GM23338 (cell line): ENCODE data around the gene PALMD. TPM values are rescaled to one million over a fixed set of nuclear protein-coding genes. Genes with fewer than 3 reads are reported as not detected.

Experiments
- ATAC-seq: fragments of 200-7000 bp; cut with Tn5 transposase; 3 replicates; pipeline ENCODE4 v1.9.1; 2020
- DNase-seq: peaks from one replicate; pipeline ENCODE4 v3.0.0-alpha.2; 2015; ENCODE audit warnings: low spot score
- H2AFZ ChIP-seq: fragments of 200-600 bp; sonication (generic); 2 replicates; pipeline ENCODE4 v1.8.0; 2016; ENCODE audit warnings: antibody characterized with exemption, mild to moderate bottlenecking, moderate library complexity
- H3F3A ChIP-seq: fragments of 200-600 bp; sonication (generic); replicated peaks from 2 replicates; pipeline ENCODE4 v1.8.0; 2017; ENCODE audit warnings: antibody characterized with exemption, mixed run types, low read depth
- H3K27ac ChIP-seq: fragments of 200-600 bp; sonication (generic); 2 replicates; pipeline ENCODE4 v1.6.1; 2016; ENCODE audit warnings: low read depth
- H3K27me3 ChIP-seq: fragments of 200-600 bp; sonication (generic); 2 replicates; pipeline ENCODE4 v1.8.0; 2016; ENCODE audit warnings: mild to moderate bottlenecking, mixed run types, moderate library complexity; ENCODE audit not compliant: insufficient read depth
- H3K36me3 ChIP-seq: fragments of 200-600 bp; sonication (generic); 2 replicates; pipeline ENCODE4 v1.8.0; 2016; ENCODE audit warnings: mild to moderate bottlenecking; ENCODE audit not compliant: insufficient read depth
- H3K4me1 ChIP-seq: fragments of 200-600 bp; sonication (generic); 2 replicates; pipeline ENCODE4 v1.8.0; 2016; ENCODE audit warnings: mild to moderate bottlenecking, moderate library complexity; ENCODE audit not compliant: insufficient read depth
- H3K4me2 ChIP-seq: fragments of 200-600 bp; sonication (generic); 2 replicates; pipeline ENCODE4 v1.7.1; 2017; ENCODE audit warnings: mixed run types
- H3K4me3 ChIP-seq: fragments of 200-600 bp; sonication (generic); 2 replicates; pipeline ENCODE4 v1.6.1; 2016; ENCODE audit warnings: mixed run types
- H3K79me2 ChIP-seq: fragments of 200-600 bp; sonication (generic); replicated peaks from 2 replicates; pipeline ENCODE4 v1.8.0; 2017; ENCODE audit warnings: mild to moderate bottlenecking; ENCODE audit not compliant: insufficient read depth
- H3K9me2 ChIP-seq: fragments of 200-600 bp; sonication (generic); 2 replicates; pipeline ENCODE4 v1.8.0; 2017; ENCODE audit not compliant: insufficient read depth
- H4K20me1 ChIP-seq: fragments of 200-600 bp; sonication (generic); replicated peaks from 2 replicates; pipeline ENCODE4 v1.8.0; 2017; ENCODE audit warnings: mild to moderate bottlenecking; ENCODE audit not compliant: insufficient read depth
- H3K27ac Mint-ChIP-seq: 2 replicates; pipeline ENCODE4 v1.8.0; 2020; ENCODE audit warnings: inconsistent platforms, mild to moderate bottlenecking, moderate library complexity, mixed read lengths
- H3K27me3 Mint-ChIP-seq: 3 replicates; pipeline ENCODE4 v1.8.0; 2022; ENCODE audit warnings: low read depth, mild to moderate bottlenecking, moderate library complexity, mixed read lengths, inconsistent platforms; ENCODE audit not compliant: insufficient read depth, poor library complexity
- H3K36me3 Mint-ChIP-seq: 3 replicates; pipeline ENCODE4 v1.8.0; 2021; ENCODE audit warnings: low read depth, mild to moderate bottlenecking, inconsistent platforms, moderate library complexity, mixed read lengths
- H3K4me1 Mint-ChIP-seq: 3 replicates; pipeline ENCODE4 v1.8.0; 2020; ENCODE audit warnings: mild to moderate bottlenecking, inconsistent platforms, mixed read lengths
- H3K4me3 Mint-ChIP-seq: 3 replicates; pipeline ENCODE4 v1.8.0; 2021; ENCODE audit warnings: moderate library complexity, mild to moderate bottlenecking, inconsistent platforms, mixed read lengths
- H3K9me3 Mint-ChIP-seq: 3 replicates; pipeline ENCODE4 v1.8.0; 2020; ENCODE audit warnings: moderate library complexity, mild to moderate bottlenecking, inconsistent platforms, mixed read lengths
- CREB1 ChIP-seq: fragments of 250-450 bp; sonication (Bioruptor Pico); IDR thresholded peaks from 2 replicates; pipeline ENCODE4 v1.5.0; 2020; ENCODE audit warnings: low read depth, mild to moderate bottlenecking, moderate library complexity
- CTCF ChIP-seq, 2 experiments: fragments of 200-600 bp in 1 of 2; sonication (generic) in 1 of 2; conservative IDR thresholded peaks; 2 replicates each; pipeline versions ENCODE4 v1.5.1 to v1.6.1; 2016 to 2017; ENCODE audit warnings: antibody characterized with exemption in 2 of 2, low read depth in 2 of 2, mild to moderate bottlenecking in 2 of 2, moderate library complexity in 1 of 2
- EZH2 ChIP-seq: fragments of 200-600 bp; sonication (generic); IDR thresholded peaks from one replicate; pipeline ENCODE4 v1.8.0; 2017; ENCODE audit warnings: antibody characterized with exemption, mild to moderate bottlenecking, low read depth; ENCODE audit not compliant: unreplicated experiment
- NANOG ChIP-seq: IDR thresholded peaks from 2 replicates; pipeline ENCODE4 v1.6.1; 2016; ENCODE audit warnings: antibody characterized with exemption, borderline replicate concordance
- polyA plus RNA-seq: library from polyadenylated mRNA; unstranded; fragments of >200 nt; fragmentation: Nextera tagmentation; extraction: Ambion mirVana; gene quantifications from 2 replicates; pipeline ENCODE4 v1.2.1, GENCODE V29; 2016
- total RNA-seq: library from RNA; depleted of rRNA; stranded (reverse); fragments of >200 nt; shearing (Covaris generic); gene quantifications from 2 replicates; pipeline ENCODE4 v1.2.3, GENCODE V29; 2014
- TF ChIP-seq, protein P1 (sequence below): fragments of 250-450 bp; sonication (Bioruptor Pico); IDR thresholded peaks from 2 replicates; pipeline ENCODE4 v1.5.0; 2020; ENCODE audit warnings: mild to moderate bottlenecking, moderate library complexity
- TF ChIP-seq, protein P2 (sequence below): IDR thresholded peaks from 2 replicates; pipeline ENCODE4 v1.6.1; 2016; ENCODE audit warnings: antibody characterized with exemption

PALMD gene
- total and polyA plus RNA-seq, 2 experiments from 2014 or later: not detected

DNA sequence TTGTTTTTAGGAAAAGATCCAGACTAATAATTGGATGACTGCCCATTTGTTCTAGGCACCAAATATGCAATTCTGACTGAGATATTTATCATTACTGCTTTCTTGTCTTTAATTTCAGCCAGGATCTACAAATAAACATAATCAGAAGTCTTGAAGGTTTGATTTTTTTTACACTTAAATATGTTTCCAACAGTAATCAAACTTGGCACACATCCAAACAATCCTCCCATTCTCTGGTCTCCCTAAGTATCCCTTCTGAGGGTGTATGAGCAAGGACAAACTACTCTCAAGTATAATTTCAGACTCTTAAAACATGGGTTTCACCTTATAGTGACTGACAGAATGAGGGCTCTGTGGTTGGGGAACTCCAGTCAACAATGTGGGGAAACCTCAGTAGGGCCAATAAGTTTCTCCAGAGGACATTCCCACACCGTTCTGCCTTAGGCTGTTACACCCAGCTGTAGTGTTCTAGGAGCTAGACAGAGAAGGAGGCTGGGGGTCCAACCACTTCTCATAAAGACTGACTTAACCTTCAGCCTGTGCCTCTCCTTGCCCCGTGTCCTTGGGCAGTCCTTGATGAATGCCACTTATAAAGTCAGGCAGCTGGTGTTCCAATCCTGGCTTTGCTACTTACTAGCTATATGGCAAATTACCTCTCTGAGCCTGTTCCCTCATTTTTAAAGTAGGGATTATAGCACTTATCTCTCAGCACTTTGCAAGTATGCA is 1.5 kb upstream of the PALMD start:
- Mint-ChIP-seq H3K27ac (no peak overlapping the region), H3K36me3 (no peaks in the 10 kb centered on the region), H3K27me3 (peaks cover 2% of the 10 kb centered on the region), H3K9me3 (no peaks in the 10 kb centered on the region), H3K4me3 (no peak overlapping the region), H3K4me1 (peaks cover 29% of the 10 kb centered on the region)
- Histone ChIP-seq H4K20me1 (no peaks in the 10 kb centered on the region), H3K9me2 (no peaks in the 10 kb centered on the region), H3K79me2 (no peaks in the 10 kb centered on the region), H3F3A (no peaks in the 10 kb centered on the region), H3K36me3 (no peaks in the 10 kb centered on the region), H3K4me1 (peaks cover 24% of the 10 kb centered on the region), H3K27ac (no peak overlapping the region), H2AFZ (no peak overlapping the region), H3K27me3 (no peaks in the 10 kb centered on the region), H3K4me3 (no peak overlapping the region), H3K4me2 (no peak overlapping the region)
- DNase-seq (no peak), ATAC-seq (no peak)
- TF ChIP-seq CREB1 (CRISPR knock-in tag) (no peak), NANOG (no peak), CTCF (conservative IDR thresholded peaks at IDR 0.05; ENCODE audit: low read depth in 2 of 2) (no peak), EZH2 (no peak)
- TF ChIP-seq, protein P1, sequence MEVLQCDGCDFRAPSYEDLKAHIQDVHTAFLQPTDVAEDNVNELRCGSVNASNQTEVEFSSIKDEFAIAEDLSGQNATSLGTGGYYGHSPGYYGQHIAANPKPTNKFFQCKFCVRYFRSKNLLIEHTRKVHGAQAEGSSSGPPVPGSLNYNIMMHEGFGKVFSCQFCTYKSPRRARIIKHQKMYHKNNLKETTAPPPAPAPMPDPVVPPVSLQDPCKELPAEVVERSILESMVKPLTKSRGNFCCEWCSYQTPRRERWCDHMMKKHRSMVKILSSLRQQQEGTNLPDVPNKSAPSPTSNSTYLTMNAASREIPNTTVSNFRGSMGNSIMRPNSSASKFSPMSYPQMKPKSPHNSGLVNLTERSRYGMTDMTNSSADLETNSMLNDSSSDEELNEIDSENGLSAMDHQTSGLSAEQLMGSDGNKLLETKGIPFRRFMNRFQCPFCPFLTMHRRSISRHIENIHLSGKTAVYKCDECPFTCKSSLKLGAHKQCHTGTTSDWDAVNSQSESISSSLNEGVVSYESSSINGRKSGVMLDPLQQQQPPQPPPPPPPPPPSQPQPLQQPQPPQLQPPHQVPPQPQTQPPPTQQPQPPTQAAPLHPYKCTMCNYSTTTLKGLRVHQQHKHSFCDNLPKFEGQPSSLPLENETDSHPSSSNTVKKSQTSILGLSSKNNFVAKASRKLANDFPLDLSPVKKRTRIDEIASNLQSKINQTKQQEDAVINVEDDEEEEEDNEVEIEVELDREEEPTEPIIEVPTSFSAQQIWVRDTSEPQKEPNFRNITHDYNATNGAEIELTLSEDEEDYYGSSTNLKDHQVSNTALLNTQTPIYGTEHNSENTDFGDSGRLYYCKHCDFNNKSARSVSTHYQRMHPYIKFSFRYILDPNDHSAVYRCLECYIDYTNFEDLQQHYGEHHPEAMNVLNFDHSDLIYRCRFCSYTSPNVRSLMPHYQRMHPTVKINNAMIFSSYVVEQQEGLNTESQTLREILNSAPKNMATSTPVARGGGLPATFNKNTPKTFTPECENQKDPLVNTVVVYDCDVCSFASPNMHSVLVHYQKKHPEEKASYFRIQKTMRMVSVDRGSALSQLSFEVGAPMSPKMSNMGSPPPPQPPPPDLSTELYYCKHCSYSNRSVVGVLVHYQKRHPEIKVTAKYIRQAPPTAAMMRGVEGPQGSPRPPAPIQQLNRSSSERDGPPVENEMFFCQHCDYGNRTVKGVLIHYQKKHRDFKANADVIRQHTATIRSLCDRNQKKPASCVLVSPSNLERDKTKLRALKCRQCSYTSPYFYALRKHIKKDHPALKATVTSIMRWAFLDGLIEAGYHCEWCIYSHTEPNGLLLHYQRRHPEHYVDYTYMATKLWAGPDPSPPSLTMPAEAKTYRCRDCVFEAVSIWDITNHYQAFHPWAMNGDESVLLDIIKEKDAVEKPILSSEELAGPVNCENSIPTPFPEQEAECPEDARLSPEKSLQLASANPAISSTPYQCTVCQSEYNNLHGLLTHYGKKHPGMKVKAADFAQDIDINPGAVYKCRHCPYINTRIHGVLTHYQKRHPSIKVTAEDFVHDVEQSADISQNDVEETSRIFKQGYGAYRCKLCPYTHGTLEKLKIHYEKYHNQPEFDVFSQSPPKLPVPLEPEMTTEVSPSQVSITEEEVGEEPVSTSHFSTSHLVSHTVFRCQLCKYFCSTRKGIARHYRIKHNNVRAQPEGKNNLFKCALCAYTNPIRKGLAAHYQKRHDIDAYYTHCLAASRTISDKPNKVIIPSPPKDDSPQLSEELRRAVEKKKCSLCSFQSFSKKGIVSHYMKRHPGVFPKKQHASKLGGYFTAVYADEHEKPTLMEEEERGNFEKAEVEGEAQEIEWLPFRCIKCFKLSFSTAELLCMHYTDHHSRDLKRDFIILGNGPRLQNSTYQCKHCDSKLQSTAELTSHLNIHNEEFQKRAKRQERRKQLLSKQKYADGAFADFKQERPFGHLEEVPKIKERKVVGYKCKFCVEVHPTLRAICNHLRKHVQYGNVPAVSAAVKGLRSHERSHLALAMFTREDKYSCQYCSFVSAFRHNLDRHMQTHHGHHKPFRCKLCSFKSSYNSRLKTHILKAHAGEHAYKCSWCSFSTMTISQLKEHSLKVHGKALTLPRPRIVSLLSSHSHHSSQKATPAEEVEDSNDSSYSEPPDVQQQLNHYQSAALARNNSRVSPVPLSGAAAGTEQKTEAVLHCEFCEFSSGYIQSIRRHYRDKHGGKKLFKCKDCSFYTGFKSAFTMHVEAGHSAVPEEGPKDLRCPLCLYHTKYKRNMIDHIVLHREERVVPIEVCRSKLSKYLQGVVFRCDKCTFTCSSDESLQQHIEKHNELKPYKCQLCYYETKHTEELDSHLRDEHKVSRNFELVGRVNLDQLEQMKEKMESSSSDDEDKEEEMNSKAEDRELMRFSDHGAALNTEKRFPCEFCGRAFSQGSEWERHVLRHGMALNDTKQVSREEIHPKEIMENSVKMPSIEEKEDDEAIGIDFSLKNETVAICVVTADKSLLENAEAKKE: no peak
- TF ChIP-seq, protein P2, sequence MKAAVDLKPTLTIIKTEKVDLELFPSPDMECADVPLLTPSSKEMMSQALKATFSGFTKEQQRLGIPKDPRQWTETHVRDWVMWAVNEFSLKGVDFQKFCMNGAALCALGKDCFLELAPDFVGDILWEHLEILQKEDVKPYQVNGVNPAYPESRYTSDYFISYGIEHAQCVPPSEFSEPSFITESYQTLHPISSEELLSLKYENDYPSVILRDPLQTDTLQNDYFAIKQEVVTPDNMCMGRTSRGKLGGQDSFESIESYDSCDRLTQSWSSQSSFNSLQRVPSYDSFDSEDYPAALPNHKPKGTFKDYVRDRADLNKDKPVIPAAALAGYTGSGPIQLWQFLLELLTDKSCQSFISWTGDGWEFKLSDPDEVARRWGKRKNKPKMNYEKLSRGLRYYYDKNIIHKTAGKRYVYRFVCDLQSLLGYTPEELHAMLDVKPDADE: no peak
